Left forelimb (tissue), 1 donor: Measurements from ENCODE around the gene CD80.
"Not testable (repeated sequence)": the region's sequence is repeated elsewhere in the genome, so short reads cannot be mapped to it uniquely, and the experiment has no call there.

ENCODE experiments used
- DNase-seq: peaks from one replicate; pipeline ENCODE4 v3.0.0-alpha.2; 2018; ENCODE audit warnings: low spot score

CD80 gene

DNA sequence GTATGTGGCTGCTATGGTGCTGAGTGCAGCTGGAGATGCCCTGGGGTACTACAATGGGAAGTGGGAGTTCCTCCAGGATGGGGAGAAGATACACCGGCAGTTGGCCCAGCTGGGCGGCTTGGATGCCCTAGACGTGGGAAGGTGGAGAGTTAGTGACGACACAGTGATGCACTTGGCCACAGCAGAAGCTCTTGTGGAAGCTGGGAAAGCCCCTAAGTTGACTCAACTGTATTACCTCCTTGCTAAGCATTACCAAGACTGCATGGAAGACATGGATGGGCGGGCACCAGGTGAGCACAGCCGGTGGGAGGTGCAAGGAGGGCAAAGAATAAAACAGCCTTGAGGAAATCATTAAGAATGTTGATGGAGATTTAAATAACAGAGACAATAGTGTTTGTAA, 22.8 kb upstream of the CD80 start:
- no peak for DNase-seq

DNA sequence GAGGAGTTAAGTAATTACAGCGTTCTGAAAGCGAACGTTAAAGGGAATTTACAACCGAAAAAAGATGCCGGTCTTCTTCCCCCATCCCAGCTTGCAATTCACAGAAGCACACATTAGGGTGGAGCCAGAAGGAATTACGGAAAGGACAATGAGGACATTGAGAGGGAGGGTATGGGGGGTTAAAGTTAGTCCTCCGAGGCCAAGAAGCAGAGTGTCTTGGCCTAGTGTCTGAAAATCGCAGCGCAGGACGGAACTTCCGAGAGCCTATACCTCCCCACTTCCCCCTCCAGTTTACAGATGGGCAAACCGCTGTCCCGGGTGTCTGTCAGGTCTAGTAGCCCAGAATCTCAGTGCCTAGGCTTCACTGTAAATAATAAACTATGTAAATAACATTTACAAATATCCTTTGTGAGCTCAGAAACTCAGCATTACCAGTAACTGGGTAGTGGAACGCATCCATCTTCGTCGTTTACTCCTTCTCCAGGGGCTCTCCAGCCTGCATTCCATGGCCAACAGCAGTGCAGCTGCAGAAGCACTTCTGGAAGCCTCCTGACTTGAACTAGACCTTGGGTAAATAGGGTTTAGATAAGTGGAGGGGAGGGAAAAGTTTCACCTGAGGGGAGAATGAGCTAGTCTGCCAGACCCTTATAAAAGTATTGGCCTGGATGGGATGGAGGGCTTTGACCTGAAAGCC, 20.8 kb upstream of the CD80 start:
- DNase-seq = no peak

DNA sequence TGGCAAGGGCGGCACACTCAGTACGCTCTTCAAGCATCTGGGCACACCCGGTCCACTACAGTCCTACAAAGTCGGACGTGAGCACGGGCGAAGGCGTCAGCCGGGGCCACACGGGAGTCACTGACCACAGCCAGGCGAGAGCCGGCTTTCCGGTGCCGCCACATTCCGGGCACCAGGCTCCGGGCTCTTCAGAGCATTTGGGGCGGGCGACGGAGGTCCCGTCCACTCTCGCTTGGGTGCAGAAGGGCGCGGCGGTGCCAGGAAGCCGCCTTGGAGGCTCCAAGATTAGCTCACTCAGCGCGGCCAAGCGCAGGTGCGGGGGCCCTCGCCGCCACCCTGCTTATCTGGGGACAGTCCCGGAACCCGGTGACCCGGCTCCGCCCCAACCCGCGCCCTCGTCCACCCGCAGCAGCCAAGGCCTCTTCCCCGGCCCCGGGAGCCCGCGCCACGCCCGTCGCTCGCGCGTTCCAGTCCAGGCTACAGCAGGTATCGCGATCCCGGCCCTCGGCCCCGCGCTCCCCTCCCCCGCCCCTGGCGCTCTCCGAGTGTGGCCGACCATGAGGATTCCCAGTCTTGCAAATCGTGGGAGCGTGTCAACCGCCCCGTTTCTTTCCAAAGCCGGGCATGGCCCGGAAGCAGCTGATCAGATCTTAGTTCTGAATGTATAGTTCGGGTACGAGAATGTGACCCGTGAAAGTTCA, 20.1 kb upstream of the CD80 start, which contains the start of gene ADPRH:
Gene ADPRH (plus strand): TSS at position 127 of the 701 bp plus-strand sequence. CDS start 2,678 bp downstream, outside the sequence.
- DNase-seq = peak; percentile 89

DNA sequence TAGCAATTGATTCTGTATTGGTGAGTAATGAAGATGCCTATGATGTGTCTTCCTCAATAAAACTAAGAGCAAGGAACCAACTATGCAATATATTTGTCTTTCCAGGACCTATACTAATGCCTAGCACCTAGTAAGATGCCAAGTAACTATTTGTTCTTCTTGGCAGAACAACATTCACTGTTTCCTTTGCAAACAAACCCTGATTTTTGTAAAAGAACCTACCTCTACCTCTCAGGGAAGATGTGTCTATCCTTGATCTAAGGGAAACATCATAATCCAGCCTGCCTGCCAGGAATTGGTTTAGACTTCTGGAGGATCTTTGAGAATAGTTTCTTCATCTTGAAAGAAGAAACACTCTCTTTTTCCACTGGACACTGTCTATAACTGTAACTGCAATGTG, 16.1 kb upstream of the CD80 start:
- no peak for DNase-seq

DNA sequence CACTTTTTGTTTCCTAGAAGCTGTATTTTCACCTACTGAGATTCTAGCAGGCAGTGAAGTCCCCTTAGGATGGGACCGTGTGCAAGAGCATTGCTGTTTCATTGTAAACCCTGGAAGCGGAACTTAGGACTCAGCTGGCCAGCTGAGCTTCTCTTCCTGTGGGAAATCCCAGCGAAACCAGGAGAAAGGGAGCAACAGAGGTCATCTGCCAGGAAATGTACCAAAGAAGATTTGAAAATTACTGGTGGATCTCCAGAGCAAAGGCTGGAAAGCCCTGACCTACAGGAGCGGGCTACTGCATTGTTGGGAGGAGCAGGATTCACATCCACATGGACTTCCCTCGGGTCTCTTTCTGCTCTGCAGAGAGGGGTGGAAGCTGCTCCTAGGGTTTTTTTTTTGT, 12.3 kb upstream of the CD80 start:
- DNase-seq = no peak

DNA sequence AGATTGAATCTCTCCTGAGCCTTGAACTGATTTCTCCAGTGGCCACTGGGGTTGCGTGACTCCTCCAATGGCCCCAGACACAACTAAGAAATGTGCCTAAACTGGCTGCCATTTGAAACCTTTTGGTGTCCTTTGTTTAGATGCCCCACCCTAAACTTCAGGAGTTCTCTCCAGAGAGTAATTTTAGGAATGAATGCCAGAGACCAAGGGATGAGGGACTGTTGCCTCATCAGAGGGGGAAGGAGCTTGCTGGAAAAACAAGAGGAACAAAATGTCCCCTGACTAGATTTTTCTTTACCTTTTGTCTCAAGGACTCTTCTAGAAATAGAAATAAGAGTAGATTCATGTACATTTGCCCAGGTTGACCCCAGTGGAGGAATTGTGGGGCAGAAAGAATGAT, 11.8 kb upstream of the CD80 start:
- DNase-seq = no peak

DNA sequence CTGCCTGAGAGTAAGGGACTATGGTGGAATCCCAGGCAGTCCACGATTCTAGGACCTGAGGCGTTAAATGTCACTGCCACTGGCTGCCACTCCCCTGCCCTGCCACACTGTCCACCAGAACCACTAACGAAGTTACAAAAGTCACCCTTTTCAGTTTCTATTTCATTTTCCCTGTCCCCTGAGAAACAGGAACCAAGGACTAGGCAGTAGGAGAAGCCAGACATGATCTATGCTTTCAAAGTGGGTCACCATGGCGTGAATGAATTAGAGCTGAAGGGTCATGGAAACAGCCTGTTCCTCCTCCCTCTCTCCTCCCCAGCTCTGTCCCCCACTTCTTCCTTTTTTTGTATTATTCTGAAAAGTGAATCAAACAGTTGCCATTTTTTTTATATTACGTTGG, 10.8 kb upstream of the CD80 start:
- DNase-seq = no peak

DNA sequence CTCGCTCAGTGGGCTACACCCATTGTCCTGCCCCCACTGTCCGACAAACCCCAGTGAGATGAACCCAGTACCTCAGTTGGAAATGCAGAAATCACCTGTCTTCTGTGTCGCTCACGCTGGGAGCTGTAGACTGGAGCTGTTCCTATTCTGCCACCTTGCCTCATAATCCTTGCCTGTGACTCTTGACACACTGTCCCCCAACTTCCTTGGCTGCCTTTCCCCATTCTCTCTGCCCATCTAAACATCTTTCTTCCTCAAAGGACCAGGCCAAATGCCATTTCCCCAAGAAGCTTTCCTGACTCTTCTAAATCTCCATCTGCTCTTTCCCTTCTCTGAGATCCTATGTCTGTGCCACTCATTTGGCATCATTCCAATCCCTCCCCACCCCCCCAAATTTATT, 9.7 kb upstream of the CD80 start:
- DNase-seq = no peak

DNA sequence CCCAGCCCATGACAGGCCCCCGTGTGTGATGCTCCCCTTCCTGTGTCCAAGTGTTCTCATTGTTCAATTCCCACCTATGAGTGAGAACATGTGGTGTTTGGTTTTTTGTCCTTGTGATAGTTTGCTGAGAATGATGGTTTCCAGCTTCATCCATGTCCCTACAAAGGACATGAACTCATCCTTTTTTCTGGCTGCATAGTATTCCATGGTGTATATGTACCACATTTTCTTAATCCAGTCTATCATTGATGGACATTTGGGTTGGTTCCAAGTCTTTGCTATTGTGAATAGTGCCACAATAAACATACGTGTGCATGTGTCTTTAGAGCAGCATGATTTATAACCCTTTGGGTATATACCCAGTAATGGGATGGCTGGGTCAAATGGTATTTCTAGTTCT, 3.9 kb upstream of the CD80 start:
- not testable (repeated sequence) for DNase-seq

DNA sequence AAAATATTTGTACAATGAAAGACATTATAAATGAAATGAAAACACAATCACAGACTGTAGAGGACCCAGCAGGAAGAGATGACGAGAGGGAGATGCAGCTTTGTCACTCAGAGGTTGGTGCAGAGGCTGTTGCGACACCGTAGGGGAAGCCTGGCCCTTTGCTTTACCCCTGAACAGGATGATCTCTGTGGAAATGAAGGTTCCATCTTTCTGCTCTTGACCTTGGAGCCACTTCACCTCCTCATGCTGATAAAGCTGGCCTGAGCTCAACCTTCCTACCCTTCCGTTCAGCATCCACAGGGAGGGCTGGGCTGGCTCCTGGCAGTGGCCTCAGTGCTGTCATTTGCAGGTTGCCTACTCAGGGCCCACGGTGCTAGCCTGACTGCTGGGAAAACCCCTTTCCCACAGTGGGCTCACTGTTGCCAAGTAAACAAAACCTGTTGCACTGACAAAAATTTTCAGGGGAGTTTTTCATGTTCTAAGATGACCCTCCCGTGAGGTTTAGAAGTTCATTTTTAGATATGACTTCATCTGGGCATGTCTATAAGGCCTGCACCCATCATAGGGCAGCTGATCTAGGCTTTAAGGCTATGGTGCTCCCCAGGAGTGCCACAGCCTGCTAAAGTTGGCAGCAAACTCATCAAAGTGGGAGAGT, 3.0 kb upstream of the CD80 start:
- no peak for DNase-seq

DNA sequence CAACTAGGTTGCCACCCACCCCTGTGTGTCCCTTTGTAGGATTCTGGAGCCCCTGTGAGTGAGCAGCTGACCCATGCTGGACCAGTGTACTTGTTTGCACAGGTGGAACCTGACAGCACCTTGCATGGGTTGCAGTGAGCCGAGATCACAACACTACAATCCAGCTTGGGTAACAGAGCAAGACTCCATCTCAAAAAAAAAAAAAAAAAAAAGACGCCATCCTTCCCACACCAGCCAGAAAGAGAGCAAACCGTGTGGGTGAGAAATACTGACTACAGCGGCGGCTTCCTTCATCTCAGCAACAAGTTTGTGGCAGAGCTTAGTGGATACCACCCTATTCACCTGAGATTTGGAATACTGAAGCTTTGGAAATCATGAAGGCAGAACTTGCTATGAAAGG, 746 bp upstream of the CD80 start:
- no peak for DNase-seq

DNA sequence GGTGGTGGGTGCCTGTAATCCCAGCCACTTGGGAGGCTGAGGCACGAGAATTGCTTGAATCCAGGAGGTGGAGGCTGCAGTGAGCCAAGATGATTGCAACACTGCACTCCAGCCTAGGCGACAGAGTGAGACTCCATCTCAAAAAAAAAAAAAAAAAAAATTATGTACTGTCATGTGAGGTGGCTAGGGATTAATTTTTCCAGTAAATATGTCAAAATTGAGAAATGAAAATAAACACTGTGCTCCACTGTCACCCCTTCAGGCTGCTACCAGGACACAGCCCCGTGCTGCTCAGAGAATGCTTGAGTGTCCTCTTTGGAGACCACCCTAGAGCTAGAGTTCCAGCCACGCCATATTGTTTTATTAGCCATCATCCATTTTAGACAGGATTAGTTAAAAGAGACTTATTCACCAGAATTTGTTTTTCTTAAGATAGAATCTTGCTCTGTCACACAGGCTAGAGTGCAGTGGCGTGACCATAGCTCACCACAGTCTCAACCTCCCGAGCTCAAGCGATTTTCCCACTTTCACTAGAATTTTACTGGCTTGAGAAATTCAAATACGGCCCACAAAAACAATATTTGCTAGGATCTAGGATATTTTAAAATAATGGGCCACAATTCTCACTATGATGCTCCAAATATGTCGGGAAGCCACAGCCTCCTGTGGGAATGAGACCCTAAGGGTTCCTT, 642 bp downstream of the CD80 start:
- no peak for DNase-seq

DNA sequence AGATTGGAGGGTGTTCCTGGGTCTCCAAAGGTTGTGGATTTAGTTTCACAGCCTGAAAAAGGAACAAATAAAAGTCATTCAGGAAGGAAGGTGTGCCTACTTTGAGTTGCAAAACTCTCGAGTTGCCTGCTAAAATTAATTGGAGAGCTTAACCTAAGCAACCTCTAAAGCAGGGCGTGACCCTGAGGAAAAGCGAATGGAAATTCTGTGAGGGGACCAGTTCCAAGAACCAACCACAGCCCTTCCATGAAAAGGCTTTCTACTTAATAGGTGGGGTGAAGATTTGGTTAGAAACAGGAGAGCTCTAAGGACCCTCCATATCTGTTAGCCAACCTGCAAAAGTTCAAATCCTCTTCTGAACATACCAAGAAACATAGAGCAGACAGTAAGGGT, 1.5 kb downstream of the CD80 start:
- no peak for DNase-seq

DNA sequence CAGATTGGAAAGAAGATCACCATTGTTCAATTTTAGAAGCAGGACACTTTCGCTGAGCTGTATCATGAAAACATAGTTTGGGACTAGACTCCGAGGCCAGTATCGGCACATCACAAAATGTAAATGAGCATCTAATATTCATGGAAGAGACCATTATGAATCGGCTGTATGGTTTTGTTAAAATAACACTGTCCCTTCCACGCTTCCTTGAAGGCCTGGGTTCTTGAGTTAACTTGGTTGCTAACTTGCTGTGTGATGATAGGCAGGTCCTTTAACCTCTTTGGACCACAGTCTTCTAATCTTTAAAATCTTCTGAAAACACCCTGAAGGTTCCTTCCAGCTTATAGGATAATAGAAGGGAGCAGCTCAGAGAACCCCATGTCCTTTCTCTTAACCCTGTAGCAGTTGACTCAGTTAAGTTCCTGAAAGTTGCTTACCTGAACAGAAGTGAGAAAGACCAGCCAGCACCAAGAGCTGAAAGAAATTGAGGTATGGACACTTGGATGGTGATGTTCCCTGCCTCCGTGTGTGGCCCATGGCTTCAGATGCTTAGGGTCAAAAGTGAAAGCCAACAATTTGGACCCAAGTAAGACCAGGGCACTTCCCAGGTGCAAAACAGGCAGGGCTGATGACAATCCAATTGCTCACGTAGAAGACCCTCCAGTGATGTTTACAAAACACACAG, 2.1 kb downstream of the CD80 start:
- no peak for DNase-seq

DNA sequence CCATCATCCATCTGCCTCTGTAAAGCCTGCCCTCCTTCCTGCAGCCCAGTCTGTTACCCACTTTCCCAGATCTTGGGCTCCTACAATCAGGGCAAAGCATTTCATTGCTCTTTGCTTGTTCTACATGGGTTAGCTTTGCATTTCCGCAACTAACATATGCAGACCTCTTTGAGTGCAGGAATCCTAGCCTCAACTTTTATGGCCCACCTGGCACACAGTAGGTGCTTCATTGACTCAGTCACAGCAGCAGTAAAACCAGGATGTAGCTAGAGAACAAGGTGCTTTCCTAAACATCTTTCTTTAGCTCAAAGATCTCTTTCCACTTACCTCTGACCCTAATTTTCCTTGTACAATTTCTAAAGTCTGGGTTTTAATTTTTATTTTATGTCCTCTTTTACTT, 3.5 kb downstream of the CD80 start:
- no peak for DNase-seq

DNA sequence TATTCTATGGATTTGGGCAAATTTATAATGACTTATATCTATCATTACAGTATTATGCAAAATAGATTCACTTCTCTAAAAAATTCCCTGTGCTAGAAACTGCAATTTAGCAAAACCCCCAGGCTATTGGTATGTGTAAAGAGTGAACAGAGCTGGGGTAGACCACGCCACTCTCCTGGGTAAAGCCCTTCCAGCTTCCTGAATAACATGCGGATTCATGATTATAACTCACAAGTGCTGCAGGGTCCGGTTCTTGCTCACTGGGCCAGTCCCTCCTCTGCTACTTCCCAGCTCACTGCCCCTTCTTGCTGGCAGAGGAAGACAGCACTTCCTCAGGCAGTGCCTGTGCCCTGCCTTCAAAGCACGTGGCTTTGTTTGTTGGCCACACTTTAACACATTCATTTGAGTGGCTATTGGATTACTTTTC, 4.1 kb downstream of the CD80 start:
- no peak for DNase-seq

DNA sequence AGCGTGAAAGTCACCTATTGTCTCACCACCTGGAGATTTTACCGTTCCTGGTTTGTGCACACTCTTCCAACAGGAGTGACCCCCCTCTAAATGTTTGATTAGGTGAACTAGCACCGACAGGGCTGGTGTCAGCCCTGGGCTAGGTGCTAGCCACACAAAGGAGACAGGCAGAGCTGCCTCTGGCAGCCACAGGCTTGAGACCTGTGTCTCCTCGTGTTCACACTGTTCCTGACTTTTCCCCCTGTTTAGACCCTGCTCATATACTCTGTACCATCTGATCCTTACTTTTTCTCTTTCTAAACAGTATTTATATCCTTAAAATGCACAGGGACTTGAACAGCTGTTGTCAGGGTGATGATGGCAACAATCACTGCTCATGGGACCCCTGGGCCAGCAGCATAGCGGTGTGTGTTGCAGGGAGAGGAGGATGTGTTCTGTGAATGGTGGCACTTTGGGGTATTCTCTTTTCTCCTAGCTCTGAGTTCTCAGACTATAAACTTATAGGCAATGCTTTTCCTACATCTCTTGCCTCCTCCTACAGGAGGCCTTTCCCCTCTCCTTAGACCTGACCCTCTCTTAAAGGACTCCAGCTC, 5.5 kb downstream of the CD80 start:
- no peak for DNase-seq

DNA sequence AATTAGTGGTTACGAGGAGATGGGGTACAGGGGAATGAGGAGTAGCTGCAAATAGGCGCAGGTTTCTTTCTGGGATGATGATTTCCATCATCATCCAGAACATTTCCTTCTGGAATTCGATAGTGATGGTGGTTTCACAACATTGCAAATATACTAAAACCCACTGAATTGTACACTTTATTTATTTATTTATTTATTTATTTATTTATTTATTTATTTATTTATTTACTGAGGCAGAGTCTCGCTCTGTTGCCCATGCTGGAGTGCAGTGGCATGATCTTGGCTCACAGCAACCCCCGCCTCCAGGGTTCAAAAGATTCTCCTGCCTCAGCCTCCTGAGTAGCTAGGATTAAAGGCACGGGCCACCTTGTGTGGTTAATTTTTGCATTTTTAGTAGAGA, 6.5 kb downstream of the CD80 start:
- DNase-seq = not testable (repeated sequence)

DNA sequence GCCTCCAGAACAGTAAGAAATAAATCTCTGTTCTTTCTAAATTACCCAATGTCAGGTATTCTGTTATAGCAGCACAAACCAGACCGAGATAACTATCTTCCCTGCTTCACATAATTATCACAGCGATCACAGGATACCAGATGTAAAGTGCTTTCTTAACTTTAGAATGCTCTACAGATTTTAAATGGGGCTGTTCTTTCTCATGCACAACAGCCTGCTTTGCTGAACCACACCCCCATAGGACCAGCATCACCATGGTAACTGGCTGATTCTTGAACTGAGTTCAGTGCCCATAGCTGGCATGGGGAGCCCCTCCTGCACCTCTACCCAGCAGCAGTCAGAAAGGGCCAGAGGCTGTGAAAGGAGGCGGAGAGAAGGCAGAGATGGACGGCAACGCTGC, 7.8 kb downstream of the CD80 start:
- DNase-seq = no peak

DNA sequence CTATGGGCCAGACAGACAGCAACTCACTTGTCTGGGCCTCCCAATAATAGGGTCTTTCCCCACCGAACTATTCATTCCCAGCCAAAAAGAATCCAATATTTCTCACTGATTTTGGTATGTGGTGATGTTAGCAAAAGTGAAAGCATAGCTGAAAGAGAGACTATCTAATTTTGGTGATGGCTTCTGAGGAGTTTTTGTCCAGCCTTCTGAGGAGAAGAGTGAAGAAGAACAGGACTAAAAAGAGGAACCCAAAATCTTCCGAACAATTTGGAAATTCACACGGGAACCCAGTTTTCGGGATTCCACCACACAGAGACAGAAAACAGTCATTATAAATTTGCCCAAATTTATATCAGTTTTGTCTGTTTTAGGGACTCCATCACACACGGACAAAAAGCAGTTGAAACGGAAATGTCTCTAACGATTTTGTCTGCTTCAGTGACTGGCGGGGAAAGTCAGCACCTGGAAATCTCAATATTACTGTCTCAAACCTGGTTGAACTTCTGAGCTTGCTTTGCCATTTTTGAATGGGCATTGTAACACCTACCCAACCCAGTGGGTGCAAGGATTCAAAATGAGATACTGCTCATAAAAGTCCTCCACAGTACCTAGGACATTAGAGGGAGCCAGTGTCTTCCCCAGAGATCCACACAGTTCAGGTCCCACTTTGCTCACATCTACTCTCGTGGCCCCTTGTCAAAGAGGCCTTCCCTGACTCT, 9.1 kb downstream of the CD80 start:
- DNase-seq = no peak

DNA sequence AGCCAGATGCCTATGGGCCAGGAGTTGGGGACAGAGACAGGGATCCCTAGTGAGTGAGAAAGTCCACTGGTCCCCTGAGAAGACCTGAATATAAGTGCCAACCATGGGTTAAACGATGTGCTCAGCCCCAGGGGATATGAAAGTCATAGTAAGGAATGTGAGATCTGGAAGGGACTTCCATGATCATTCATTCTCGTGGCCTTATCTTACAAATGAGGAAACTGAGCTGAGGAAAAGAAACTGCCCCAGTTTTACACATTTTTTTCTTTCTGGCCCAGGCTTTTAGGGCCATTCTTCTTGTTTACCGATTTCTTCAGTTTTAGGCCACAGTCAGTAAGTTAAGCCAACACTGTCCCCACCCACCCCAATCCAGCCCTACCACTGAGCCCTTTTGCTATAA, 11.1 kb downstream of the CD80 start:
- DNase-seq = no peak
